Ramos (cell line): Measurements from ENCODE around the gene CTNNB1.

ENCODE experiments used
- in situ Hi-C: fragments of 300-500 bp; cut with MboI; formaldehyde crosslinking; loops from one replicate; pipeline ENCODE4 v1.14.3; 2022; ENCODE audit warnings: low sequenced_read_pairs; ENCODE audit not compliant: unreplicated experiment

The CTNNB1 gene

GRCh38 chr3:41190509-41191284, 8.6 kb upstream of the CTNNB1 start:
- in situ Hi-C loops, result no loop called here

DNA sequence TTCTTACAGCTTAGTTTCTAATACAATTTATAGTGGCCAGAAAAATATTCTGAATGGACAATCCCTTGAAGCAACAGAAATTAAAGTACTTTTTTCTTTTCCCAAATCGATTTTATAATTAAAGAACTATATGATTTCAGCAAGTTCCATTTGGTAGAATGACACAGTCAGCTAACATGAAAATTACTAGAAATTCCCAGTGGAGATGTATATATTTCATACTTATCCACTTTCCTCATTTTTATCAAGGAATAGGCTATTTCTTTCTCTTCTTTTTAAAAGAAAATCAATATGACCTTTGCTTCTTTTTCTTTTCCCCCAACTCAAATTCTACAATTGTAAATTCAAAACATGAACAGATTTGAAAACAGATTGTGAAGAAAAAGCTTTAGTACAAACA, 6.4 kb upstream of the CTNNB1 start:
- in situ Hi-C loops, result no loop called here

- in situ Hi-C loops, result no loop called here
Measured at GRCh38 chr3:41193794-41194539, 5.3 kb upstream of the CTNNB1 start.

- in situ Hi-C loops, result no loop called here
Measured at GRCh38 chr3:41194701-41195100, 4.6 kb upstream of the CTNNB1 start.

DNA sequence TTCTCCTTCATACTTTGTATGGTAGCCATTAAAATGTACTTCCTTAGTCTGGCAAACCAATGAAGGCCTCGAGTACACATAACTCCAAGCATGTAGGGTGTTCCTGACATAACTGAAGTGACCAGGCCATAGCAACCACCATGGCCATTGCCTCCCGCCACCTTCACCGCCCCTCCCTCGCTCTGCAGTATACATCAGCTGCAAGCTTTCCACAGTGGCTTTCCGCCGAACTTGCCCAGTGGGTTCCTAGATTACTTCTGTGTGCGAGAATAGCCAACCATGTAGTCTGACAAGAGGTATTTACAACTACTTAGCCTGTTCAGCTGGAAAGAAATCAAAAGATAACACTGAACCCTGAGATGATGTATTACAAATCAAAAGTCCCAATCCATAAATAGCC, 3.4 kb upstream of the CTNNB1 start:
- in situ Hi-C loops, result no loop called here

DNA sequence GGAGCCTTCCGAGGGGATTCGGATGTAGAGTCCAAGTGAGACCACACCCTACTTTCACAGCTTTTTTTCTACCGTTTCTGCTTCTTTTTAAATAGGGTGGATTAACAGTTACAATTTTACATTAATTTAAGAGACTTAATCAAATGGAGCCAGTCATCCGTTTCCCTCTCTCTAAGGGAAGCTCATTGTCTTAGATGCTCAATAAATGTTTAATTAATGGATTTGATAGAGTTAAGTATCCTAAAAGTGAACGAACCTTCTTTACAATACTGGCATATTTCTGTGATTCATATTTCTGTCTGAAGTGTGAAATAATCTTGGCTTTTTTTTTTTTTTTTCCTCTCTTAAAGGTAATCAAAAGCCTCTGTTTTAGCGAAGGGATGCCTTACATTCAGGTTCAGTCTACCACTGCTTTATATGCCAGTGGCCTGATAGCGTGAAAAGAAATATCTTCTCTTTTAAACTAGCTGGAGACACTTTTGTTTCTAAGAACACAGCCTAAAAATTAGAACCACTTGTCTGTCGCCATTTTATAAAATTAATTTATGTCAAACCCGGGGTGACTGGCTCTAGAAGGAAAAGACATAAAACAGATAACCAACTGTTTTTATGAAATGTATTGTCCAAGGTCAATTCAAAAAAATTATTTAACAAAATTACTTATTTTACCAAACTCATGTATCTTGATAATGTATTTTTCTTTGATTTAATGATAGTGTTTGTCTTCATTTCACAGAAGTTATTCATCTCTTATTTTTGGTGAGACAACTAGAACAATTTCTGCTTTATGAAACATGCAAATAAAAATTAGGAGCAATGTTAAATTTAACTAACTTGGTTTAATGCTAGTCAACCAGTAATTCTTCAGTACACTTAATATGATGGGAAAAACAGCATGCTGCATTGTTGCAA, 2.5 kb upstream of the CTNNB1 start:
- in situ Hi-C loops, result no loop called here

- in situ Hi-C loops, result no loop called here
Measured at GRCh38 chr3:41198046-41198445, 1.3 kb upstream of the CTNNB1 start.

DNA sequence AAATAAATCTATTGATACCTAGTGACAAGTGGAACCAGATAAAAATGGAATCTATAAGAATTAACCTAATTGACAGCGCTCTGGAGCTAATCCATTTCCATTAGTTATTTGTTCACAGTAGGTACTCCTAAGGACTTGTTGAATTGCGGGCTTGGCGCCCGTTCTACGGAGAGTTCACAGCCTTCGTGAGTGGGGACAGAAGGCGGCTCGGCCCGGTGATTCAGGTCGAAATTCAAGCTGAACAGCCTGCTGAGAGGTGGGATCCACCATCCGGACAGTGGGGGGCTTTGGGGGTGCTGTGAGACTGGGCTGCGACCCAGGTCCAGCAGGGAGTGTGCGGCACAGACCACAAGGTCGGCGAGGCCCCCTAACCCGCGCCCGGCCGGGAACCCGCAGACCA, 779 bp upstream of the CTNNB1 start:
- in situ Hi-C loops, result no loop called here

DNA sequence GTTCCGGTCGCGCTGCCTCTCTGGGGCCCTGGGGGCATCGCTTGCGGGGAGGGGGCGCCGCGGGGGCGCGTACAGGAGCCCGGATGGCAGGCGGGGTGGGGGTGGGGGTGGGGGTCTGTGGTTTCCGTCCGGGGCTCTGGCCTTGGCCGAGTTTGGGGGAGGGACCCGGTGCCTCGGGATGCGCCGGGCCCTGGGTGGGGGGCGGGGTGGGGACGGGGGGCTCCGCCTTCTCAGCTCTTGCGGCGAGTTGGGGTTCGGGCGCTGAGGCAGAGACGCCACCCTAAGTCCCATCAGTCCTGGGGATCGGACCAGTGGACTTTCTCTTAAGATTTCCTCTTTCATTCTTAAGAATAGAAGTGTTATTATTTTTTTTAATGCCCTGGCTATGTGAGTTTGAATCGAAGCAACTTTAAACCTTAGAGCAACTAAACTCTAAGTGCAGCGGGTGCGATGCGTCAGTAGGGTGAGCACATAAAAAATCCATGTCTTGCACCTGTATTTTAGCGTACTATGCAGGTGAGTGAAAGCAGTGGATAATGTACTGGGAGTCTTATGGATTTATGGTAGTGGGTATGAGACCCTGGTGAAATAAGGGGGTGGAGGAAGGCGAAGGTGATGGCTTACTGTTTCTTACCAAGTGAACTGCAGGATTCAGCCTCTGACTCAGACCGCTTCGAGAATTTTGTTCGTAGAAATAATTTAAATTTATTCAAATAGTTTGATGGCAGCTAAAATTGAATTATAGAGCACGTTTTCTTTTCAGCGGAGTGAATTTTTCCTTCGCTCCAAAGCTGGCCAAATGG, 762 bp downstream of the CTNNB1 start:
- in situ Hi-C loops, result no loop called here

- in situ Hi-C loops, result no loop called here
Measured at GRCh38 chr3:41200669-41201021, 1.3 kb downstream of the CTNNB1 start.

GRCh38 chr3:41202075-41202833, 2.9 kb downstream of the CTNNB1 start:
- in situ Hi-C loops, result no loop called here

DNA sequence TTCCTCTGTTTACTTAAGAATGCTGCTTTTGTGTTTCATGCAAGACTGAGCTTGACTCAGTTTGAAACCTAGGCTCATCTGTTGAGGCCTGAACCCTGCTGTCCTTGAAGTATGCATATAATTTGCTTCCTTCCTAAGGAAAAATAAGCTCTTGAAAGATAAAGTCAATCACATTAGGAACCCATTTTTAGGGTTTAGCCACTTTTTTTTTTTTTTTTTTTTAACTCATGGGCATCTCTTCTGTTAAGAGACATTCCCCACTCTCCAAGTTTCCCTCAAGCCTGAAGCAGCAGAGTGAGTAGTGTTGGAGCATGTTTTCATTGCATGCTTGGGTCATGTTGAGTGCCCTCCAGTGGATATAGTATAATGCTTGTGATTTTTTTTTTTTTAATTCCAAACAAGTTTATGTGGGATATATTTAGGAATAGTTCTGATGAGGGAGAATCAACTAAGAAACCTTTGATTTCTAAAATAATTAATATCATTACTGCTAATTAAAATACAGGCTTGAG, 3.6 kb downstream of the CTNNB1 start:
- in situ Hi-C loops, result no loop called here

GRCh38 chr3:41204369-41204768, 5.1 kb downstream of the CTNNB1 start:
- in situ Hi-C loops, result no loop called here

DNA sequence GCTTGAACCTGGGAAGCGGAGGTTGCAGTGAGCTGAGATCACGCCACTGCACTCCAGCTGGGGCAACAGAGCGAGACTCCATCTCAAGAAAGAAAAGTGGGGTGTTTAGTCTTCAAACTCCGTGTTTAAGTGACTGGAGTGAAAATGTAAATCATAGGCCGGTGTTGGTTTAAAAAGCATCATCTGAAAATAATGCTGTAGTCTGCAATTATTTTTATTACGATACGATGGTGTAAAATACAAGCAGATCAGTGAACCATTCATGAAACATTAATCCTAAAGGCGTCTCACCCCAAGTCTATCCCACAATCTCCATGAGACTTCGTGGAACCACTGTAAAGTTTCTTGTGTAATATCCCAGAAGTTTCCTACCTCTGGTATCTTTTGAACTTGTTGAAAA, 6.3 kb downstream of the CTNNB1 start:
- in situ Hi-C loops, result no loop called here

DNA sequence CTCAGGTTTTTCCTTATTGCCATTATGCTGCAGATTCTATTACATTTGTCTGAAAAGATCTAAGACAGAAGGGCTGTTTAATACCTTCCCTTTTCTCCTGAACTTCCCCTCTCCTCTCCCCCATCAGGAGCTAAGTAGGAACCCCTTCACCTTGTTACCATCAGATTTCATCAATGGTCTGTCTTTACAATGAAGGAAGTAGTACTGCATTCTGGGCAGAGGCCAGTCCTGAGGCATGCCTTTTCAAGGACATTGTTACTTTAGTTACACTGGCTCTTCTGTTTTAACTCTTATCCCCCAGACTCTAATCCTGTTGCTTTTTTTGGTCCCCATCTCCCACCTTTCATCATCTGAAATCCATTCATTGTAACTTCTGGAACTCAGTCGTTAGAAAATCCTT, 8.1 kb downstream of the CTNNB1 start:
- in situ Hi-C loops, result no loop called here

- in situ Hi-C loops, result no loop called here
Measured at GRCh38 chr3:41208507-41209220, 9.4 kb downstream of the CTNNB1 start.

DNA sequence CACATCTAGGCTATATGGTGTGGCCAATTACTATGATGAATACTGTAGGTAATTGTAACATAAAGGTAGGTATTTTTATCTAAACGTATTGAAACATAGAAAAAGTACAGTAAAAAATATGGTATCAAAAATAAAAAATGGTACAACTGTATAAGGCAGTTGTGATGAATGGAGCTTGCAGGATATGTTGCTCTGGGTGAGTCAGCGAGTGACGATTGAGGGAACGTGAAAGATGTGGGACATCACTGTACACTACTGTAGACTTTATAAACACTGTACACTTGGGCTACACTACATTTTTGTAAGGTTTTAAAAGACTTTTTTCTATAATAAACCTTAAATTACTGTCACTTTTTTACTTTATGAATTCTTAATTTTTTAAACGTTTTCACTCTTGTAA, 10.3 kb downstream of the CTNNB1 start:
- in situ Hi-C loops, result no loop called here

DNA sequence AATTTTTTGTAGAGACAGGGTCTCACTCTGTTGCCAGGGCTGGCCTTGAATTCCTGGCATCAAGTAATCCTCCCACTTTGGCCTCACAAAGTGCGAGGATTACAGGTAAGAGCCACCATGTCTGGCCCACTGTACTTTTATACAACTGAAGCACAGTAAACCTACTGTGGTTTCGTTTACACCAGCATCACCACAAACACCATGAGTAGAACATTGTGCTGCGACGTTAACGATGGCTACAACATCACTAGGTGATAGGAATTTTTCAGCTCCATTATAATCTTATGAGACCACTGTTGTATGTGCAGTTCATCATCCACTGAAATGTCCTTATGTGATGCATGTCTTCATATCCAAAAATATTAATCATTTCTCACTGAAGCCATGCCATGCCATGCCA, 11.7 kb downstream of the CTNNB1 start:
- in situ Hi-C loops, result no loop called here

- in situ Hi-C loops, result no loop called here
Measured at GRCh38 chr3:41212088-41212487, 12.8 kb downstream of the CTNNB1 start.
